K562 (cell line): ENCODE results near the gene TMEM114. TPM values are rescaled to one million over a fixed set of nuclear protein-coding genes. Genes with fewer than 3 reads are reported as not detected.

Experiments used
- BMI1 ChIP-seq: fragments of 150-350 bp; IDR thresholded peaks from 2 replicates; pipeline ENCODE4 v1.6.1; 2014; ENCODE audit warnings: low read length
- CC2D1A ChIP-seq: fragments of 450-650 bp; IDR thresholded peaks from 2 replicates; pipeline ENCODE4 v1.6.1; 2017; ENCODE audit warnings: mild to moderate bottlenecking
- EP300 ChIP-seq: IDR thresholded peaks from 2 replicates; pipeline ENCODE4 v1.6.1; 2012; ENCODE audit warnings: low read length, improper control_type of control experiment
- FOXK1 ChIP-seq: sonication (generic); formaldehyde crosslinking; IDR thresholded peaks from 2 replicates; pipeline ENCODE4 v1.8.0; 2022; ENCODE audit warnings: missing genetic modification reagents, mild to moderate bottlenecking, borderline replicate concordance
- ILK ChIP-seq: fragments of 450-650 bp; IDR thresholded peaks from 2 replicates; pipeline ENCODE4 v1.6.1; 2016; ENCODE audit warnings: missing genetic modification characterization, low read depth, mild to moderate bottlenecking, missing compliant biosample characterization, moderate library complexity, borderline replicate concordance
- JUN ChIP-seq, 2 experiments: sonication (generic) in 1 of 2; formaldehyde crosslinking in 1 of 2; IDR thresholded peaks; 2 replicates each; pipeline versions ENCODE4 v1.6.1 to v1.8.0; 2012 to 2022; ENCODE audit warnings: borderline replicate concordance in 2 of 2, mild to moderate bottlenecking in 2 of 2, improper control_type of control experiment in 1 of 2, low read depth in 1 of 2, low read length in 1 of 2, missing genetic modification reagents in 1 of 2
- KAT8 ChIP-seq: fragments of 450-650 bp; IDR thresholded peaks from 2 replicates; pipeline ENCODE4 v1.6.1; 2016; ENCODE audit warnings: low read depth, mild to moderate bottlenecking
- L3MBTL2 ChIP-seq: fragments of 450-650 bp; IDR thresholded peaks from 2 replicates; pipeline ENCODE4 v1.6.1; 2016; ENCODE audit warnings: mild to moderate bottlenecking, moderate library complexity
- MEF2D ChIP-seq: conservative IDR thresholded peaks from 2 replicates; pipeline ENCODE4 v1.6.1; 2016; ENCODE audit warnings: low read depth, missing genetic modification characterization, missing compliant biosample characterization
- NR2F6 ChIP-seq: fragments of 450-650 bp; formaldehyde crosslinking; IDR thresholded peaks from 2 replicates; pipeline ENCODE4 v1.4.0; 2020; ENCODE audit warnings: mild to moderate bottlenecking
- PCBP1 ChIP-seq: fragments of 200-400 bp; formaldehyde crosslinking; IDR thresholded peaks from 2 replicates; pipeline ENCODE4 v1.6.1; 2018; ENCODE audit warnings: mild to moderate bottlenecking, low read depth, low read length; ENCODE audit not compliant: poor library complexity, severe bottlenecking
- PKNOX1 ChIP-seq: fragments of 450-650 bp; IDR thresholded peaks from 2 replicates; pipeline ENCODE4 v1.6.1; 2016
- PTTG1 ChIP-seq: fragments of 450-650 bp; IDR thresholded peaks from 2 replicates; pipeline ENCODE4 v1.6.1; 2016; ENCODE audit warnings: low read depth, mild to moderate bottlenecking, missing genetic modification characterization, missing compliant biosample characterization
- SRSF1 ChIP-seq: fragments of 200-400 bp; formaldehyde crosslinking; IDR thresholded peaks from 2 replicates; pipeline ENCODE4 v1.6.1; 2017; ENCODE audit warnings: mild to moderate bottlenecking, low read depth, low read length, moderate library complexity
- TFE3 ChIP-seq: fragments of 450-650 bp; formaldehyde crosslinking; IDR thresholded peaks from 2 replicates; pipeline ENCODE4 v1.4.0; 2020; ENCODE audit warnings: mild to moderate bottlenecking, mixed read lengths
- TRIM28 ChIP-seq: fragments of 450-650 bp; IDR thresholded peaks from 2 replicates; pipeline ENCODE4 v1.6.1; 2017
- USF2 ChIP-seq: sonication (generic); formaldehyde crosslinking; IDR thresholded peaks from 2 replicates; pipeline ENCODE4 v1.5.0; 2020; ENCODE audit warnings: missing genetic modification reagents
- ZFP1 ChIP-seq: fragments of 450-650 bp; formaldehyde crosslinking; IDR thresholded peaks from 2 replicates; pipeline ENCODE4 v1.4.0; 2020; ENCODE audit warnings: mild to moderate bottlenecking, mixed read lengths
- ZNF511 ChIP-seq: sonication (generic); formaldehyde crosslinking; IDR thresholded peaks from 2 replicates; pipeline ENCODE4 v1.8.0; 2022; ENCODE audit warnings: mild to moderate bottlenecking, missing genetic modification reagents
- ZNF592 ChIP-seq: fragments of 450-650 bp; IDR thresholded peaks from 2 replicates; pipeline ENCODE4 v1.6.1; 2017; ENCODE audit warnings: antibody characterized with exemption, mild to moderate bottlenecking
- polyA plus RNA-seq, 8 experiments: library from polyadenylated mRNA; depleted of rRNA in 4 of 8; stranded (reverse) in 5 of 8; unstranded in 3 of 8; fragments of >200 nt; fragmentation: Nextera tagmentation in 2 of 8; fragmentation: Illumina TruSeq in 1 of 8; extraction: Ambion mirVana in 2 of 8; extraction: Trizol in 1 of 8; gene quantifications; 2 replicates each; pipeline versions ENCODE4 v1.2.1 to v1.2.3, GENCODE V29; 2011 to 2014; ENCODE audit warnings: inconsistent platforms in 1 of 8, missing spikeins in 1 of 8
- total RNA-seq, 7 experiments: library from RNA; depleted of rRNA in 6 of 7; stranded (reverse); fragments of >200 nt in 6 of 7; fragmentation: Illumina TruSeq in 2 of 7; extraction: Trizol in 2 of 7; gene quantifications; 2 replicates each; pipeline versions ENCODE4 v1.2.1 to v1.2.3, GENCODE V29; 2011 to 2021; ENCODE audit warnings: low replicate concordance in 1 of 7

The TMEM114 gene
- total and polyA plus RNA-seq, 9 of the 15 experiments (the other 6 are each of a cell fraction or from before 2014, with no cell fraction given): not detected

GRCh38 chr16:8572919-8573724 lies 17.2 kb downstream of the TMEM114 start (continued):
- TF ChIP-seq TFE3: peak; percentile 86
- TF ChIP-seq PCBP1: no peak
- 0 out of 2 replicates have a peak, but pooled peaks have one; percentile 10 for TF ChIP-seq EP300
- peak; percentile 58 for TF ChIP-seq L3MBTL2
- no peak for TF ChIP-seq ZNF592
- no peak for TF ChIP-seq BMI1
- no peak for TF ChIP-seq PTTG1
- no peak for TF ChIP-seq PKNOX1
- no peak for TF ChIP-seq TRIM28
- TF ChIP-seq MEF2D (tag): no peak
- peak; percentile 71 for TF ChIP-seq USF2 (CRISPR knock-in tag)
- no peak for TF ChIP-seq ILK (tag)
- no peak for TF ChIP-seq KAT8
- no peak for TF ChIP-seq SRSF1
- no peak for TF ChIP-seq ZNF511 (CRISPR knock-in tag)
- no peak for TF ChIP-seq ZFP1
- TF ChIP-seq JUN (IDR thresholded peaks at IDR 0.05; ENCODE audit: borderline replicate concordance, low read depth, low read length): 0 out of 2 replicates have a peak, but pooled peaks have one; percentile 49
- no peak for TF ChIP-seq JUN (CRISPR knock-in tag; IDR thresholded peaks at IDR 0.05; ENCODE audit: borderline replicate concordance)
- TF ChIP-seq CC2D1A: peak; percentile 16; the same call in 1 of the 2 replicates
- no peak for TF ChIP-seq NR2F6 (CRISPR knock-in tag)
- no peak for TF ChIP-seq FOXK1 (CRISPR knock-in tag)
